SK-N-SH (cell line): ENCODE data around the gene PLEKHF1. TPM values are rescaled to one million over a fixed set of nuclear protein-coding genes. Genes with fewer than 3 reads are reported as not detected.

ENCODE experiments used
- CTCF ChIA-PET: fragments of 300-600, 350-600 bp; formaldehyde crosslinking; extraction: SDS; loops from one replicate; lab custom pipeline; 2021; lab: Yijun Ruan, JAX
- POLR2A ChIA-PET: fragments of 350-600 bp; sonication (Branson Sonifier 250); formaldehyde crosslinking; extraction: SDS; loops from one replicate; lab custom pipeline; 2020; ENCODE audit warnings: antibody characterized with exemption, inconsistent platforms; lab: Yijun Ruan, JAX
- DNase-seq: peaks from one replicate; pipeline ENCODE4 v3.0.0; 2012
- H2AFZ ChIP-seq: fragments of 200-600 bp; sonication (generic); 2 replicates; pipeline ENCODE4 v1.8.1; 2016; ENCODE audit warnings: antibody characterized with exemption, mild to moderate bottlenecking, low read depth
- H3F3A ChIP-seq: fragments of 200-600 bp; sonication (generic); replicated peaks from 2 replicates; pipeline ENCODE3; 2016; ENCODE audit warnings: antibody characterized with exemption, mild to moderate bottlenecking; ENCODE audit not compliant: insufficient read depth
- H3K27ac ChIP-seq, 2 experiments: fragments of 200-500 bp in 1 of 2; fragments of 200-600 bp in 1 of 2; sonication (Bioruptor generic) in 1 of 2; sonication (generic), shearing (Covaris generic) in 1 of 2; 2 replicates each; pipeline versions ENCODE4 v1.5.1 to v1.6.1; 2014 to 2016; ENCODE audit warnings: low read depth in 2 of 2, inconsistent platforms in 1 of 2, low read length in 1 of 2, mild to moderate bottlenecking in 1 of 2, mixed read lengths in 1 of 2
- H3K27me3 ChIP-seq: fragments of 200-600 bp; sonication (generic), shearing (Covaris generic); 2 replicates; pipeline ENCODE4 v1.6.1; 2016; ENCODE audit warnings: mixed run types; ENCODE audit not compliant: insufficient read depth
- H3K36me3 ChIP-seq, 2 experiments: fragments of 200-500 bp in 1 of 2; fragments of 200-600 bp in 1 of 2; sonication (Bioruptor generic) in 1 of 2; sonication (generic) in 1 of 2; replicated peaks in 1 of 2; 2 replicates each; pipeline versions ENCODE3 to v1.5.1; 2014 to 2016; ENCODE audit warnings: low read length in 1 of 2, mild to moderate bottlenecking in 1 of 2; ENCODE audit not compliant: insufficient read depth in 2 of 2, control insufficient read depth in 1 of 2
- H3K4me1 ChIP-seq, 2 experiments: fragments of 200-500 bp in 1 of 2; fragments of 200-600 bp in 1 of 2; sonication (Bioruptor generic) in 1 of 2; sonication (generic), shearing (Covaris generic) in 1 of 2; 2 replicates each; pipeline versions ENCODE4 v1.5.1 to v1.6.1; 2014 to 2016; ENCODE audit warnings: low read depth in 1 of 2, low read length in 1 of 2, mixed run types in 1 of 2; ENCODE audit not compliant: insufficient read depth in 2 of 2, control insufficient read depth in 1 of 2
- H3K4me2 ChIP-seq: fragments of 200-600 bp; sonication (generic), shearing (Covaris generic); 2 replicates; pipeline ENCODE4 v1.6.1; 2017; ENCODE audit warnings: mixed run types
- H3K4me3 ChIP-seq, 2 experiments: fragments of 200-500 bp in 1 of 2; fragments of 200-600 bp in 1 of 2; sonication (Bioruptor generic) in 1 of 2; sonication (generic), shearing (Covaris generic) in 1 of 2; 2 replicates each; pipeline versions ENCODE4 v1.5.1 to v1.8.1; 2014 to 2016; ENCODE audit warnings: low read depth in 2 of 2, inconsistent platforms in 1 of 2, low read length in 1 of 2, mild to moderate bottlenecking in 1 of 2, mixed read lengths in 1 of 2, moderate library complexity in 1 of 2
- H3K79me2 ChIP-seq: fragments of 200-600 bp; sonication (generic); 2 replicates; pipeline ENCODE4 v1.8.1; 2017; ENCODE audit warnings: mild to moderate bottlenecking; ENCODE audit not compliant: insufficient read depth
- H3K9ac ChIP-seq: fragments of 200-600 bp; sonication (generic); 2 replicates; pipeline ENCODE4 v1.6.1; 2017; ENCODE audit warnings: mixed run types
- H3K9me2 ChIP-seq: fragments of 200-600 bp; sonication (generic); 2 replicates; pipeline ENCODE4 v1.6.1; 2017; ENCODE audit warnings: mixed run types
- H3K9me3 ChIP-seq: fragments of 200-600 bp; sonication (generic); 2 replicates; pipeline ENCODE4 v1.6.1; 2017; ENCODE audit warnings: mixed run types, mild to moderate bottlenecking, moderate library complexity
- H4K20me1 ChIP-seq: fragments of 200-600 bp; sonication (generic); 2 replicates; pipeline ENCODE4 v1.6.1; 2017; ENCODE audit warnings: mild to moderate bottlenecking, mixed run types; ENCODE audit not compliant: insufficient read depth
- CTCF ChIP-seq: fragments of 200-600 bp; sonication (generic); IDR thresholded peaks from 2 replicates; pipeline ENCODE4 v1.6.1; 2017; ENCODE audit warnings: antibody characterized with exemption, mild to moderate bottlenecking, moderate library complexity
- FOSL2 ChIP-seq: IDR thresholded peaks from 2 replicates; pipeline ENCODE4 v1.4.0; 2012; ENCODE audit warnings: low read depth, mild to moderate bottlenecking, moderate library complexity, borderline replicate concordance
- FOXJ3 ChIP-seq: sonication (generic); formaldehyde crosslinking; IDR thresholded peaks from 2 replicates; pipeline ENCODE4 v1.5.1; 2020; ENCODE audit warnings: mild to moderate bottlenecking, missing genetic modification reagents
- GATA2 ChIP-seq: sonication (generic); formaldehyde crosslinking; IDR thresholded peaks from 2 replicates; pipeline ENCODE4 v1.5.0; 2020; ENCODE audit warnings: mild to moderate bottlenecking, missing genetic modification reagents
- IRF3 ChIP-seq: fragments of 150-350 bp; IDR thresholded peaks from 2 replicates; pipeline ENCODE4 v1.6.1; 2016; ENCODE audit warnings: mild to moderate bottlenecking, low read depth, low read length
- NRF1 ChIP-seq: IDR thresholded peaks from 2 replicates; pipeline ENCODE4 v1.6.1; 2012; ENCODE audit warnings: low read depth, mild to moderate bottlenecking, low read length
- RCOR1 ChIP-seq: fragments of 150-350 bp; IDR thresholded peaks from 2 replicates; pipeline ENCODE4 v1.6.1; 2017; ENCODE audit warnings: antibody characterized with exemption, low read length
- SIN3A ChIP-seq: IDR thresholded peaks from 2 replicates; pipeline ENCODE4 v1.6.1; 2012; ENCODE audit warnings: low read depth, mild to moderate bottlenecking, low read length, moderate library complexity, borderline replicate concordance
- TAF1 ChIP-seq: IDR thresholded peaks from 2 replicates; pipeline ENCODE4 v1.6.1; 2012; ENCODE audit warnings: low read depth, mild to moderate bottlenecking, low read length, moderate library complexity, borderline replicate concordance
- TCF12 ChIP-seq: IDR thresholded peaks from 2 replicates; pipeline ENCODE4 v1.4.0; 2012
- TEAD4 ChIP-seq: IDR thresholded peaks from 2 replicates; pipeline ENCODE4 v1.4.0; 2012; ENCODE audit warnings: mild to moderate bottlenecking, borderline replicate concordance; ENCODE audit not compliant: insufficient read depth
- USF2 ChIP-seq: fragments of 150-350 bp; IDR thresholded peaks from 2 replicates; pipeline ENCODE4 v1.6.1; 2017; ENCODE audit warnings: antibody characterized with exemption, low read length, low read depth, borderline replicate concordance
- ZBTB33 ChIP-seq: IDR thresholded peaks from 2 replicates; pipeline ENCODE4 v1.4.0; 2012; ENCODE audit warnings: low read depth, borderline replicate concordance
- WGBS: methylation state at CpG from one replicate; pipeline ENCODE4 v1.1.6; 2017; ENCODE audit warnings: low lambda C conversion rate; 5-methylcytosine and 5-hydroxymethylcytosine counted together
- polyA plus RNA-seq, 3 experiments: library from polyadenylated mRNA; depleted of rRNA; stranded (reverse); fragments of >200 nt; gene quantifications; 2 replicates each; pipeline ENCODE4 v1.2.3, GENCODE V29; 2012

PLEKHF1 gene
- polyA plus RNA-seq, 1 of the 3 experiments (the other 2 are of a cell fraction) = 3.9 TPM

- H3K9me2 ChIP-seq = no peaks in the 10 kb centered on the region
- ChIA-PET CTCF (interaction anchor here (1.7 to 2.2 kb wide), 2 partner anchors 12 to 95 kb away, joined by 3 to 17 read pairs; no protein-coding TSS in a partner anchor), POLR2A (no interaction called here)
- H3K9me3 ChIP-seq = no peaks in the 10 kb centered on the region
- H4K20me1 ChIP-seq = peaks cover 16% of the 10 kb centered on the region; the same call in 1 of the 2 replicates
- H3K27me3 ChIP-seq = no peaks in the 10 kb centered on the region
- no peaks in the 10 kb centered on the region; a peak in 1 of 4 replicates for H3K4me1 ChIP-seq
- no peak overlapping the region for H3K4me3 ChIP-seq
- no peak overlapping the region for H2AFZ ChIP-seq
- no peak overlapping the region for H3K27ac ChIP-seq
- 94% methylated on average over 14 of the region's 14 CpGs for WGBS
- no peak overlapping the region for H3K9ac ChIP-seq
- H3K36me3 ChIP-seq = peaks cover 10 to 33% of the 10 kb centered on the region in 2 experiments
- DNase-seq = no peak
- no peak overlapping the region for H3K4me2 ChIP-seq
- peaks cover 15% of the 10 kb centered on the region; the same call in 1 of the 2 replicates for H3K79me2 ChIP-seq
- H3F3A ChIP-seq = no peaks in the 10 kb centered on the region
- TF ChIP-seq USF2 = no peak
- TF ChIP-seq NRF1 = no peak
- TF ChIP-seq CTCF = no peak
These were observed 39.6 kb downstream of the PLEKHF1 start for GRCh38 chr19:29704562-29705558.

- Histone ChIP-seq H4K20me1 (peaks cover 24% of the 10 kb centered on the region; the same call in 1 of the 2 replicates), H3K27me3 (no peaks in the 10 kb centered on the region), H2AFZ (no peak overlapping the region), H3K9ac (no peak overlapping the region), H3K27ac (no peak overlapping the region), H3K9me2 (no peaks in the 10 kb centered on the region), H3F3A (no peaks in the 10 kb centered on the region), H3K4me2 (no peak overlapping the region), H3K9me3 (no peaks in the 10 kb centered on the region), H3K4me1 (no peaks in the 10 kb centered on the region; a peak in 1 of 4 replicates), H3K36me3 (peaks cover 10 to 33% of the 10 kb centered on the region in 2 experiments), H3K4me3 (no peak overlapping the region), H3K79me2 (peaks cover 23% of the 10 kb centered on the region; the same call in 1 of the 2 replicates)
- 94% methylated on average over 9 of the region's 9 CpGs for WGBS
- DNase-seq = no peak
- POLR2A ChIA-PET = no interaction called here
- CTCF ChIA-PET = interaction anchor here (2.1 to 4.1 kb wide), 3 partner anchors 11 to 96 kb away, joined by 7 to 25 read pairs (median 16); no protein-coding TSS in a partner anchor
- TF ChIP-seq USF2 (no peak), FOXJ3 (CRISPR knock-in tag) (no peak), RCOR1 (no peak), SIN3A (no peak), GATA2 (CRISPR knock-in tag) (no peak), FOSL2 (no peak), CTCF (no peak), ZBTB33 (no peak), TAF1 (no peak), IRF3 (no peak), TEAD4 (no peak), TCF12 (no peak)
These were observed 40.4 kb downstream of the PLEKHF1 start for GRCh38 chr19:29705706-29706105.
